ENCODE measurements around the gene MAP6D1.
"Not testable (repeated sequence)": the region's sequence is repeated elsewhere in the genome, so short reads cannot be mapped to it uniquely, and the experiment has no call there.

Gene MAP6D1

DNA sequence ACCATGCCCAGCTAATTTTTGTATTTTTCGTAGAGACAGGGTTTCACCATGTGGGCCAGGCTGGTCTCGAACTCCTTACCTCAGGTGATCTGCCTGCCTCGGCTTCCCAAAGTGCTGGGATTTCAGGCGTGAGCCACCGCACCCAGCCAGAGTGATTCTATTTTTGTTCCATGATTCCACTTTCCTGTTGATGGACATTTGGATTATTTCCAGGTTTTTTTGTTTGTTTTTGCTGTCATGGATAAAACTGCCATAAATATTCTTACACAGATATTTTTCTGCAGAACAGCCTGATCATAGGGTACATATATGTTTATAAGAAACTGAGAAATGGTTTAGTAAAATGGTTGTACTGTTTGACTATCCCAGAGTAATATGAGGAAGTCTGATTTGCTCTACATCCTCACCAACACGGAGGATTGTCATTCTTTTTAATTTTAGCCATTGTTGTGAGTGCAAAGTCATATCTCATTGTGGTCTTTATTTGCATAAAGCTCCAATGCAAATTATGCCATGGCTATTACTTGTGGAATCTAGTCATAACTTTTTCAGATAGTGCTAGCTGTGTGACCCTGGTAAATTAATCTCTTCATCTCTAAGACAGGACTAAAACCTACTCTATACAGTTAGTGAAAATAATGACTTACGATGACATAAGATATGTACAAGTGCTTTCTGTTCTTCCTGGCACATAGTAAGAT, 42.7 kb downstream of the MAP6D1 start:
- Histone ChIP-seq H3K4me3 (IDR thresholded peaks at IDR 0.05; ENCODE audit: insufficient read depth, low read depth, low read length) (no peak overlapping the region), H3K27me3 (ENCODE audit: insufficient read depth, low read depth) (no peaks in the 10 kb centered on the region), H3K4me2 (no peak overlapping the region), H4K20me1 (ENCODE audit: insufficient read depth) (no peaks in the 10 kb centered on the region), H3K9ac (no peak overlapping the region), H3K36me3 (ENCODE audit: insufficient read depth) (peaks cover 13% of the 10 kb centered on the region; the same call in 1 of the 2 replicates), H3K79me2 (ENCODE audit: insufficient read depth, low read depth) (no peaks in the 10 kb centered on the region), H3K4me1 (ENCODE audit: low read depth, poor library complexity, severe bottlenecking) (no peaks in the 10 kb centered on the region), H2AFZ (ENCODE audit: low read depth) (no peak overlapping the region), H3K27ac (no peak overlapping the region)
- TF ChIP-seq, protein P1, sequence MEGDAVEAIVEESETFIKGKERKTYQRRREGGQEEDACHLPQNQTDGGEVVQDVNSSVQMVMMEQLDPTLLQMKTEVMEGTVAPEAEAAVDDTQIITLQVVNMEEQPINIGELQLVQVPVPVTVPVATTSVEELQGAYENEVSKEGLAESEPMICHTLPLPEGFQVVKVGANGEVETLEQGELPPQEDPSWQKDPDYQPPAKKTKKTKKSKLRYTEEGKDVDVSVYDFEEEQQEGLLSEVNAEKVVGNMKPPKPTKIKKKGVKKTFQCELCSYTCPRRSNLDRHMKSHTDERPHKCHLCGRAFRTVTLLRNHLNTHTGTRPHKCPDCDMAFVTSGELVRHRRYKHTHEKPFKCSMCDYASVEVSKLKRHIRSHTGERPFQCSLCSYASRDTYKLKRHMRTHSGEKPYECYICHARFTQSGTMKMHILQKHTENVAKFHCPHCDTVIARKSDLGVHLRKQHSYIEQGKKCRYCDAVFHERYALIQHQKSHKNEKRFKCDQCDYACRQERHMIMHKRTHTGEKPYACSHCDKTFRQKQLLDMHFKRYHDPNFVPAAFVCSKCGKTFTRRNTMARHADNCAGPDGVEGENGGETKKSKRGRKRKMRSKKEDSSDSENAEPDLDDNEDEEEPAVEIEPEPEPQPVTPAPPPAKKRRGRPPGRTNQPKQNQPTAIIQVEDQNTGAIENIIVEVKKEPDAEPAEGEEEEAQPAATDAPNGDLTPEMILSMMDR (conservative IDR thresholded peaks at IDR 0.05; ENCODE audit: low read depth, low read length) = no peak

GRCh38 chr3:183781246-183781645, 44.1 kb downstream of the MAP6D1 start:
- Histone ChIP-seq H3K27ac (no peak overlapping the region), H3K4me2 (no peak overlapping the region), H3K4me1 (ENCODE audit: low read depth, poor library complexity, severe bottlenecking) (no peaks in the 10 kb centered on the region), H4K20me1 (ENCODE audit: insufficient read depth) (no peaks in the 10 kb centered on the region), H3K27me3 (ENCODE audit: insufficient read depth, low read depth) (no peaks in the 10 kb centered on the region), H3K79me2 (ENCODE audit: insufficient read depth, low read depth) (no peaks in the 10 kb centered on the region), H3K9ac (no peak overlapping the region), H2AFZ (ENCODE audit: low read depth) (no peak overlapping the region), H3K4me3 (IDR thresholded peaks at IDR 0.05; ENCODE audit: insufficient read depth, low read depth, low read length) (no peak overlapping the region), H3K36me3 (ENCODE audit: insufficient read depth) (peaks cover 13% of the 10 kb centered on the region; the same call in 1 of the 2 replicates)
- TF ChIP-seq, protein P1 (conservative IDR thresholded peaks at IDR 0.05; ENCODE audit: low read depth, low read length) = no peak

- Histone ChIP-seq H4K20me1 (ENCODE audit: insufficient read depth) (no peaks in the 10 kb centered on the region), H3K27ac (no peak overlapping the region), H3K36me3 (ENCODE audit: insufficient read depth) (peaks cover 9% of the 10 kb centered on the region; the same call in 1 of the 2 replicates), H3K4me1 (ENCODE audit: low read depth, poor library complexity, severe bottlenecking) (no peaks in the 10 kb centered on the region), H2AFZ (ENCODE audit: low read depth) (no peak overlapping the region), H3K4me2 (no peak overlapping the region), H3K4me3 (IDR thresholded peaks at IDR 0.05; ENCODE audit: insufficient read depth, low read depth, low read length) (no peak overlapping the region), H3K79me2 (ENCODE audit: insufficient read depth, low read depth) (no peaks in the 10 kb centered on the region), H3K9ac (no peak overlapping the region), H3K27me3 (ENCODE audit: insufficient read depth, low read depth) (no peaks in the 10 kb centered on the region)
- TF ChIP-seq, protein P1 (conservative IDR thresholded peaks at IDR 0.05; ENCODE audit: low read depth, low read length) = no peak
These were observed 45.4 kb downstream of the MAP6D1 start for GRCh38 chr3:183779896-183780465.

DNA sequence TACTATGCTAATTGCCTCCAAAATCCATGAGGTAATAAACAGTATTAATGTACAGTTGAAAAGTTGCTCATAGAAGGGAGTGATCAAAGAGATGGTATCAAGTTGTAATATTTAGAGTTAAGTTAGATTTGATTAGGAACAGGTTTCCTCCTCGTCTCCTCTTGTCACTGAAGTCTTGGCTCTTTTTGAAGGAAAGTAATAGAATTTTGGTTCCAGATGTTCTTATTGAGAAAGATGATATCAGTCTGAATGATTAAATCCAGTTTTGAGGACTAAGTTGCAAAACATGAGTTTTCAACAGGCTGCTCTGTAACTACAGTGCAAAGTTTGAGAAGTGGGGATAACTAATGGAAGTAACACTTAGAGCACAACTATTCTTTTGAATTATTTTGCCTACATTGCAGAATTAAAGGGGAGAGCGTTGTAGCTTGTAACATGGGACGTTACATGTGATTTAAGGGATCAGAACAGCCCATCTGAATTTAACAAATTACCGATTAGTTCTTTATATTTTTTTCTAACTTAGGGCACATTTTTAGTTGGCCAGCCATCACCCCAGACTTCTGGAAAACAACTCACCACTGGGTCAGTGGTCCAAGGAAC, 48.3 kb downstream of the MAP6D1 start:
- Histone ChIP-seq H3K4me2 (no peak overlapping the region), H4K20me1 (ENCODE audit: insufficient read depth) (no peaks in the 10 kb centered on the region), H3K79me2 (ENCODE audit: insufficient read depth, low read depth) (no peaks in the 10 kb centered on the region), H3K4me1 (ENCODE audit: low read depth, poor library complexity, severe bottlenecking) (no peaks in the 10 kb centered on the region), H3K36me3 (ENCODE audit: insufficient read depth) (peaks cover 15% of the 10 kb centered on the region; the same call in 1 of the 2 replicates), H3K27me3 (ENCODE audit: insufficient read depth, low read depth) (no peaks in the 10 kb centered on the region), H3K9ac (no peak overlapping the region), H2AFZ (ENCODE audit: low read depth) (no peak overlapping the region), H3K4me3 (IDR thresholded peaks at IDR 0.05; ENCODE audit: insufficient read depth, low read depth, low read length) (no peak overlapping the region), H3K27ac (no peak overlapping the region)
- TF ChIP-seq, protein P1 (conservative IDR thresholded peaks at IDR 0.05; ENCODE audit: low read depth, low read length) = no peak

GRCh38 chr3:183776451-183776850, 48.9 kb downstream of the MAP6D1 start:
- not testable (repeated sequence) for H3K27me3 ChIP-seq (ENCODE audit: insufficient read depth, low read depth); H2AFZ ChIP-seq (ENCODE audit: low read depth); H3K27ac ChIP-seq; H4K20me1 ChIP-seq (ENCODE audit: insufficient read depth); H3K79me2 ChIP-seq (ENCODE audit: insufficient read depth, low read depth); H3K4me2 ChIP-seq; H3K4me3 ChIP-seq (IDR thresholded peaks at IDR 0.05; ENCODE audit: insufficient read depth, low read depth, low read length); H3K9ac ChIP-seq; H3K4me1 ChIP-seq (ENCODE audit: low read depth, poor library complexity, severe bottlenecking)
- H3K36me3 ChIP-seq (ENCODE audit: insufficient read depth) = peaks cover 15% of the 10 kb centered on the region; the same call in 1 of the 2 replicates
